ENCODE measurements around the gene HORMAD2. TPM values are rescaled to one million over a fixed set of nuclear protein-coding genes. Genes with fewer than 3 reads are reported as not detected.

HORMAD2 gene
- polyA plus RNA-seq, 1 of the 3 experiments (the other 2 are of a cell fraction), result not detected

- H2AFZ ChIP-seq (ENCODE audit: low read depth), result no peak overlapping the region
- no peaks in the 10 kb centered on the region for H3K9me3 ChIP-seq
- H3K4me1 ChIP-seq (ENCODE audit: control insufficient read depth in 1 of 2, insufficient read depth in 2 of 2, low read depth in 1 of 2, low read length in 1 of 2), result no peaks in the 10 kb centered on the region
- no peak for TF ChIP-seq EZH2phosphoT487 (IDR thresholded peaks at IDR 0.05; ENCODE audit: borderline replicate concordance, low read depth)
- no peak for TF ChIP-seq GATA2 (CRISPR knock-in tag; IDR thresholded peaks at IDR 0.05)
- TF ChIP-seq JUND (IDR thresholded peaks at IDR 0.05), result no peak
- TF ChIP-seq ELF1 (IDR thresholded peaks at IDR 0.05), result no peak
- TF ChIP-seq CHD2 (IDR thresholded peaks at IDR 0.05; ENCODE audit: low read length, partially characterized antibody), result no peak
- TF ChIP-seq TEAD4 (IDR thresholded peaks at IDR 0.05; ENCODE audit: borderline replicate concordance, insufficient read depth), result no peak
- no peak for TF ChIP-seq EP300 (IDR thresholded peaks at IDR 0.05; ENCODE audit: borderline replicate concordance in 1 of 2, low read depth in 1 of 2, low read length in 1 of 2)
- no peak for TF ChIP-seq RFX5 (IDR thresholded peaks at IDR 0.05; ENCODE audit: low read length)
- TF ChIP-seq IRF3 (IDR thresholded peaks at IDR 0.05; ENCODE audit: low read depth, low read length), result no peak
- no peak for TF ChIP-seq USF2 (IDR thresholded peaks at IDR 0.05; ENCODE audit: borderline replicate concordance, low read depth, low read length)
- TF ChIP-seq REST (IDR thresholded peaks at IDR 0.05; ENCODE audit: low read depth, low read length), result no peak
- TF ChIP-seq YY1 (IDR thresholded peaks at IDR 0.05; ENCODE audit: low read depth), result no peak
- TF ChIP-seq POLR2AphosphoS5 (IDR thresholded peaks at IDR 0.05; ENCODE audit: low read depth, low read length), result no peak
- no peak for TF ChIP-seq FOXJ3 (CRISPR knock-in tag; IDR thresholded peaks at IDR 0.05)
- no peak for TF ChIP-seq PBX3 (IDR thresholded peaks at IDR 0.05)
- no peak for TF ChIP-seq MXI1 (IDR thresholded peaks at IDR 0.05; ENCODE audit: low read depth, low read length)
- no peak for DNase-seq
- POLR2A ChIA-PET, result no interaction called here
- no peak overlapping the region for H3K9ac ChIP-seq
- H3K9me2 ChIP-seq, result no peaks in the 10 kb centered on the region
- 97% methylated on average over 3 of the region's 3 CpGs for WGBS (ENCODE audit: low lambda C conversion rate)
- H3K79me2 ChIP-seq (ENCODE audit: insufficient read depth), result no peaks in the 10 kb centered on the region
- no peak overlapping the region for H3K27ac ChIP-seq (ENCODE audit: low read depth in 2 of 2, low read length in 1 of 2)
- no peaks in the 10 kb centered on the region for H3F3A ChIP-seq (replicated peaks; ENCODE audit: insufficient read depth)
- CTCF ChIA-PET, result interaction anchor here (1.1 to 1.2 kb wide), 2 partner anchors 9 to 19 kb away, joined by 3 to 4 read pairs; no protein-coding TSS in a partner anchor
- no peak overlapping the region for H3K4me3 ChIP-seq (ENCODE audit: low read depth in 2 of 2, low read length in 1 of 2)
- H4K20me1 ChIP-seq (ENCODE audit: insufficient read depth), result no peaks in the 10 kb centered on the region
- no peak overlapping the region for H3K4me2 ChIP-seq
- H3K36me3 ChIP-seq (replicated peaks in 1 of 2; ENCODE audit: control insufficient read depth in 1 of 2, insufficient read depth in 2 of 2, low read length in 1 of 2), result no peaks in the 10 kb centered on the region
- H3K27me3 ChIP-seq (ENCODE audit: insufficient read depth), result no peaks in the 10 kb centered on the region
Observed at GRCh38 chr22:30176431-30176830, 96.2 kb downstream of the HORMAD2 start.
